Breast epithelium (tissue), 3 donors: ENCODE measurements around the gene CAMK2B.

Experiments
- CTCF ChIP-seq, 3 donors: fragments of 450-650 bp; IDR thresholded peaks; one replicate each; pipeline ENCODE4 v1.5.1; 2016 to 2017; ENCODE audit warnings: antibody characterized with exemption in 3 of 3, mild to moderate bottlenecking in 3 of 3, moderate library complexity in 3 of 3
- POLR2A ChIP-seq: fragments of 450-650 bp; IDR thresholded peaks from one replicate; pipeline ENCODE4 v1.6.1; 2016; ENCODE audit warnings: antibody characterized with exemption, mild to moderate bottlenecking, moderate library complexity

DNA sequence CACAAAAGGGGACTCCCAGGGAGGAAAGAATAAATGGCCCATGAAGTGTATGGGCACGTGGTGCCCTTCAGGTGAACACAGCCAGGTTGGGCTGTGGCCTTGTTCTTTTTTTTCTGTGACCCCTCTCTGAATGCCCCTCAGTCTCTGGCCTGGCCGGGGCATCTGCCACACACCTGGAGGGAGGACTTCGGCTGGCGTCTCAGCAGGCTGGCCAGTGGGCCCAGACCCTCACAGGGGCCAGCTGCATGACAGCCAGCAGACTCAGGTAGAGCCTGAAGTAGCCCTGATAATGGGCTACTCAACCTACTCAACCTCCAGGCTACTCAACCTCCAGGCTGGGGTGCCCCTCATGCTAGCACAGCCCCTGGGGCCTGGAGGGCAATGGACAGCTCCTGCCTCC is 9.8 kb upstream of the CAMK2B start:
- TF ChIP-seq CTCF (IDR thresholded peaks at IDR 0.05) (no peak), POLR2A (no peak)
